ENCODE data around the gene MXD4.

GRCh38 chr4:2265113-2266110 is 3.5 kb upstream of the MXD4 start:
- TF ChIP-seq SIN3A (IDR thresholded peaks at IDR 0.05; ENCODE audit: borderline replicate concordance, insufficient read depth, low read length) (no peak), POLR2AphosphoS5 (IDR thresholded peaks at IDR 0.05; ENCODE audit: low read depth, low read length) (no peak), TAF1 (IDR thresholded peaks at IDR 0.05; ENCODE audit: borderline replicate concordance, insufficient read depth, low read length) (no peak), FOXP2 (optimal IDR thresholded peaks at IDR 0.05; ENCODE audit: borderline replicate concordance, extremely low read depth, extremely low read length, insufficient read depth) (no peak)
